ENCODE data around the gene BSN.

GRCh38 chr3:49659756-49660155 lies 105.5 kb downstream of the BSN start:
- TF ChIP-seq CTCF (conservative IDR thresholded peaks at IDR 0.05 in 1 of 2, IDR thresholded peaks at IDR 0.05 in 1 of 2; ENCODE audit: low read depth in 1 of 2, low read length in 2 of 2): no peak
- no peak for TF ChIP-seq EZH2 (IDR thresholded peaks at IDR 0.05; ENCODE audit: low read length, missing control alignments)

Measured in fibroblast of lung (primary cell).